Head of caudate nucleus (tissue), 42 donors: ENCODE data around the gene APOE.
"Not testable (repeated sequence)": the region's sequence is repeated elsewhere in the genome, so short reads cannot be mapped to it uniquely, and the experiment has no call there.

Experiments used
- DNase-seq, 42 donors: peaks; one replicate each; pipeline versions ENCODE4 v3.0.0 to v3.0.0-alpha.2; 2020 to 2021; ENCODE audit warnings: mixed read lengths in 7 of 42
- intact Hi-C: fragments of 100-400 bp; cut with DNase I; formaldehyde crosslinking; loops from one replicate; pipeline ENCODE4 v1.15.0; 2022

The APOE gene

GRCh38 chr19:44903602-44904425 lies 1.8 kb upstream of the APOE start:
- intact Hi-C loops: loop anchor here (5.0 to 10.0 kb wide), 2 partner anchors 48 to 151 kb away; no protein-coding TSS in a partner anchor
- DNase-seq: peak; percentile 51 to 94 (median 84)

DNA sequence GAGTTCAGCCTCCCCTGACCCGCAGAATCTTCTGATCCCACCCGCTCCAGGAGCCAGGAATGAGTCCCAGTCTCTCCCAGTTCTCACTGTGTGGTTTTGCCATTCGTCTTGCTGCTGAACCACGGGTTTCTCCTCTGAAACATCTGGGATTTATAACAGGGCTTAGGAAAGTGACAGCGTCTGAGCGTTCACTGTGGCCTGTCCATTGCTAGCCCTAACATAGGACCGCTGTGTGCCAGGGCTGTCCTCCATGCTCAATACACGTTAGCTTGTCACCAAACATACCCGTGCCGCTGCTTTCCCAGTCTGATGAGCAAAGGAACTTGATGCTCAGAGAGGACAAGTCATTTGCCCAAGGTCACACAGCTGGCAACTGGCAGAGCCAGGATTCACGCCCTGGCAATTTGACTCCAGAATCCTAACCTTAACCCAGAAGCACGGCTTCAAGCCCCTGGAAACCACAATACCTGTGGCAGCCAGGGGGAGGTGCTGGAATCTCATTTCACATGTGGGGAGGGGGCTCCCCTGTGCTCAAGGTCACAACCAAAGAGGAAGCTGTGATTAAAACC lies 1.1 kb upstream of the APOE start:
- intact Hi-C loops: loop anchor here (5.0 to 10.0 kb wide), 2 partner anchors 48 to 150 kb away; no protein-coding TSS in a partner anchor
- DNase-seq: no peak

- intact Hi-C loops: loop anchor here (10.0 kb wide), 1 partner anchor 147 kb away; no protein-coding TSS in a partner anchor
- no peak for DNase-seq
Measured at GRCh38 chr19:44907613-44908012, 2.0 kb downstream of the APOE start.

- no peak for DNase-seq
- intact Hi-C loops: loop anchor here (10.0 kb wide), 1 partner anchor 147 kb away; no protein-coding TSS in a partner anchor
Measured at GRCh38 chr19:44908074-44908835, 2.7 kb downstream of the APOE start.

- no peak for DNase-seq
- intact Hi-C loops: loop anchor here (10.0 kb wide), 1 partner anchor 146 kb away; no protein-coding TSS in a partner anchor
Measured at GRCh38 chr19:44908836-44909261, 3.3 kb downstream of the APOE start.

DNA sequence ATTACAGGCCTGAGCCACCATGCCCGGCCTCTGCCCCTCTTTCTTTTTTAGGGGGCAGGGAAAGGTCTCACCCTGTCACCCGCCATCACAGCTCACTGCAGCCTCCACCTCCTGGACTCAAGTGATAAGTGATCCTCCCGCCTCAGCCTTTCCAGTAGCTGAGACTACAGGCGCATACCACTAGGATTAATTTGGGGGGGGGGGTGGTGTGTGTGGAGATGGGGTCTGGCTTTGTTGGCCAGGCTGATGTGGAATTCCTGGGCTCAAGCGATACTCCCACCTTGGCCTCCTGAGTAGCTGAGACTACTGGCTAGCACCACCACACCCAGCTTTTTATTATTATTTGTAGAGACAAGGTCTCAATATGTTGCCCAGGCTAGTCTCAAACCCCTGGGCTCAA lies 4.2 kb downstream of the APOE start:
- DNase-seq: no peak
- intact Hi-C loops: loop anchor here (10.0 kb wide), 1 partner anchor 145 kb away; no protein-coding TSS in a partner anchor

DNA sequence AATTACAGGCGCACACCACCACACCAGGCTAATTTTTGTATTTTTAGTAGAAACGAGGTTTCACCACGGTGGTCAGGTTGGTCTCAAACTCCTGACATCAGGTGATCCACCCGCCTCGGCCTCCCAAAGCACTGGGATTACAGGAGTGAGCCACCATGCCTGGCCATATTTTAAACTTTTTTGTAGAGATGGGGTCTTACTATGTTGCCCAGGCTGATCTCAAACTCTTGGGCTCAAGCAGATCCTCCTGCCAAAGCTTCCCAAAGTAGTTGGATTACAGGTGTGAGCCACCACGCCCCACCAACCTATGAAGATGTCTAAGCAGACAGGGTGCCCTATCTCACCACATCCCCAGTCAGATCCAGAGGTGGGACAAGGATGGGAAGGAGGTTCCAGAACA lies 6.3 kb downstream of the APOE start:
- intact Hi-C loops: not testable (repeated sequence)

DNA sequence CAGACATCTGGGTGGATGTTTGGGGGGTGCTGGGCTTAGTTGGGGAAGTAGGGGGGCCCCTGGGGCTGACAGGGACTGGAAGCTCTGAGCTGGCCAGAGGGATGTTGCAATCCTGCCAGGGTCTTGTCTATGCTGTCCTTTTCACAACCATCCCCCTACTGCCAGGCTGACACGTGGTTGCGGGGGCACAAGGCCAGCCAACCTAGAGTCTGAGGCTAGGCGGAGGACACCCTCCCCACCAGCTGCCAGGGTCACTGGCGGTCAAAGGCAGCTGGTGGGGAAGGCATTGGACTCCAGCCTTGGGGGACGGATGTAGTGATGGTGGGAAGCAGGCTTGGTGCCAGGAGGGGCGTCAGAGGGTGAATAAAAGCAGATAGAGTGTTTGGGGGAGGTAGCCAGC lies 7.3 kb downstream of the APOE start:
- peak; percentile 78 to 96 (median 90) for DNase-seq
- intact Hi-C loops: no loop called here

More for the DNA sequence above, 6.3 kb downstream of the APOE start:
- not testable (repeated sequence) for DNase-seq

DNA sequence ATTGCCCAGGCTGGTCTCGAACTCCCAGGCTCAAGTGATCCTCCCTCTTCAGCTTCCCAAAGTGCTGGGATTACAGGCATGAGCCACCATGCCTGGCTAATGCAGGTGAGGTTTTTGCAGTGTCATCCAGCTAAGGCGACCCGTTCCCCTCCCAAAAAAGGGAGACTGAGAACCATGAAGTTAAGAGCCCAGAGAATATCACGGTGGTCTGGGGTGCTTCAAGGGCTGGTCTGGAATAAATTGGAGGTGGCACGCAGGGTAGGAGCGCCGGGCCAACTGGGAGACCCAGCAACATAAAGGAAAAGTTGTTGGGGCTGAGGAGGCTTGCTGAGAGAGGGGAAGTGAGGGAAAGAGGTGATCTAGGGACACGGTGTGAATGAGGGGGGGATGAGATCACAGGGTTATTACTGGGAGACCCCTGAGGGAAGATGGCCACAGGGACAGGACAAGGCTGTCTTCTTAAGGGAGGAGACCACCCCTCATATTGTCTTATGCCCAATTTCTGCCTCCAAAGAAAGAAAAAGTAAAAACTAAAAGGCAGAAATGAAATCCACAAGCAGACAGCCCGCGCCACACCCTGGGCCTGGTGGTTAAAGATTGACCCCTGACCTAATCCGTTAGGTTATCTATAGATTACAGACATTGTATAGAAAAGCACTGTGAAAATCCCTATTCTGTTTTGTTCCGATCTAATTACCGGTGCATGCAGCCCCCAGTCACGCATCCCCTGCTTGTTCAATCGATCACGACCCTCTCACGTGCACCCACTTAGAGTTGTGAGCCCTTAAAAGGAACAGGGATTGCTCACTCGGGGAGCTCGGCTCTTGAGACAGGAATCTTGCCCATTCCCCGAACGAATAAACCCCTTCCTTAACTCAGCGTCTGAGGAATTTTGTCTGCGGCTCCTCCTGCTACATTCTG lies 8.2 kb downstream of the APOE start:
- DNase-seq: peak in 1 of 42 donors; percentile 53
- intact Hi-C loops: not testable (repeated sequence)

DNA sequence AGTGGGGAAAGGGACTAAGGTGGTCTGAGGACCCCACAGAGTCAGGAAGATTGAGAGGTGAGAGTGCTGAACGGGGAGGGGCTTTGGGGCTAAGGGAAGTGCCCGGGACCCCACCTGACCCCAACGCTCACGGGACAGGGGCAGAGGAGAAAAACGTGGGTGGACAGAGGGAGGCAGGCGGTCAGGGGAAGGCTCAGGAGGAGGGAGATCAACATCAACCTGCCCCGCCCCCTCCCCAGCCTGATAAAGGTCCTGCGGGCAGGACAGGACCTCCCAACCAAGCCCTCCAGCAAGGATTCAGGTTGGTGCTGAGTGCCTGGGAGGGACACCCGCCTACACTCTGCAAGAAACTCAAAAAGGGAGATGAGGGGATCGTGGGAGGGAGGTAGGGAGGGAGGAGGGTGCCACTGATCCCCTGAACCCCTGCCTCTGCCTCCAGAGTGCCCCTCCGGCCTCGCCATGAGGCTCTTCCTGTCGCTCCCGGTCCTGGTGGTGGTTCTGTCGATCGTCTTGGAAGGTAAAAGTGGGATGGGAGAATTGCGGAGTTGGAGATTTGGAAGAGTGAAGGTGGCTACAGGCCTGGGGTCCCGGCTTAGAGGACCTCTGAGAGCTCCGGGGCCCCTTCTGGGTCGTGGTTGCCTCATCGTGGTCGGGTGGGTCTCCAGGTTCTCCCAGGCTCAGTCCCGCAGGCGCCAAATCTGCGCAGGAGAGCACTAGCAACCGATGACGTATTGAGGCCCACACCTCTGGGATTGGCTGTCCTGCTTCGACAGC lies 9.0 kb downstream of the APOE start, which contains the start of gene APOC1:
Gene APOC1, plus strand, starts transcription at position 176 of the 774 bp plus-strand sequence. Its CDS starts 284 bp downstream, at position 460.
- intact Hi-C loops: not testable (repeated sequence)
- peak; percentile 77 to 95 (median 87) for DNase-seq

- intact Hi-C loops: no loop called here
- no peak for DNase-seq
Measured at GRCh38 chr19:44924243-44924725, 18.7 kb downstream of the APOE start.

GRCh38 chr19:44925114-44925891 lies 19.7 kb downstream of the APOE start:
- DNase-seq: peak; percentile 77 to 97 (median 90)
- intact Hi-C loops: no loop called here

DNA sequence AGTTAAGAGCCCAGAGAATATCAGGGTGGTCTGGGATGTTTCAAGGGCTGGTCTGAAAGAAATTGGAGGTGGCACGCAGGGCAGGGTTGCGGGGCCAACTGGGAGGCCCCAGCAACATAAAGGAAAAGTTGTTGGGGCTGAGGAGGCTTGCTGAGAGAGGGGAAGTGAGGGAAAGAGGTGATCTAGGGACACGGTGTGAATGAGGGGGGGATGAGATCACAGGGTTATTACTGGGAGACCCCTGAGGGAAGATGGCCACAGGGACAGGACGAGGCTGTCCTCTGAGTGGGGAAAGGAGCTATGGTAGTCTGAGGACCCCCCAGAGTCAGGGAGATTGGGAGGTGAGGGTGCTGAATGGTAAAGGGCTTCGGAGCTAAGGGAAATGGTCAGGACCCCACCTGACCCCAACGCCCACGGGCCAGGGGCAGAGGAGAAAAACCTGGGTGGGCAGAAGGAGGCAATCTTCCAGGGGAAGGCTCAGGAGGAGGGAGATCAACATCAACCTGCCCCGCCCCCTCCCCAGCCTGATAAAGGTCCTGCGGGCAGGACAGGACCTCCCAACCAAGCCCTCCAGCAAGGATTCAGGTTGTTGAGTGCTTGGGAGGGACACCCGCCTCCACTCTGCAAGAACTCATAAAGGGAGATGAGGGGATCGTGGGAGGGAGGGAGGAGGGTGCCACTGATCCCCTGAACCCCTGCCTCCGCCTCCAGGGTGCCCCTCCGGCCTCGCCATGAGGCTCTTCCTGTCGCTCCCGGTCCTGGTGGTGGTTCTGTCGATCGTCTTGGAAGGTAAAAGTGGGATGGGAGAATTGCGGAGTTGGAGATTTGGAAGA lies 20.9 kb downstream of the APOE start:
- intact Hi-C loops, DNase-seq: not testable (repeated sequence)

DNA sequence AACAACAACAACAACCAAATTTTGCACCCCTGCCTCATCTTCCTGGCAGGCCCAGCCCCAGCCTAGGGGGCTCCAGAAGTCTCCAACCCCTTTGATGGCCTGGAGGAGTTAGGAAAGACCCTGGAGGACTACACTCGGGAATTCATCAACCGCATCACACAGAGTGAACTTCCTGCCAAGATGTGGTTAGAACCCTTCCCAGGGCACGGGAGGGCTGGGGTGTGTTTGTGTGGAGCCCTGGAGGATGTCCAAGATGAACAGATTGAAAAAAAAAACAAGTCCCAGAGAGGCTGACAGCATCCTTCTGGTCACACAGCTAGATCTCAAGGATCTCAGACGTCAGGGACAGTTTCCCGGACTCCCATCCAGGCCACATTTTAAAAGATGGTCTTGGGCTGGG lies 22.1 kb downstream of the APOE start:
- no peak for DNase-seq
- intact Hi-C loops: no loop called here

DNA sequence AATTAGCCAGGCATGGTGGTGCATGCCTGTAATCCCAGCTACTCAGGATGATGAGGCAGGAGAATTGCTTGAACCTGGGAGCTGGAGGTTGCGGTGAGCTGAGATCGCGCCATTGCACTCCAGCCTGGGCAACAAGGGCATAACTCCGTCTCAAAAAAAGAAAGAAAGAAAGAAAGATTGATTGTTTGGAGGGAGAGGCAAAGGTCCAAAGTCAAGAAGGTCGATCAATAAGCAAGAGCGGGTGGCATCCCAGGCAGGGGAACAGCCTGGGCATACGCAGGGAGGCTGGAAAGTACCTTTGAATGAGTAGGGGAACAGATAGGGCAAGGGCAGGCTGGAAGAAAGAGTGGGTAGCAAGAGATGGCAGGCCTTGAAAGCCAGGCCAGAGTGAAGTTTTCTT lies 24.5 kb downstream of the APOE start:
- DNase-seq: no peak
- intact Hi-C loops: no loop called here

DNA sequence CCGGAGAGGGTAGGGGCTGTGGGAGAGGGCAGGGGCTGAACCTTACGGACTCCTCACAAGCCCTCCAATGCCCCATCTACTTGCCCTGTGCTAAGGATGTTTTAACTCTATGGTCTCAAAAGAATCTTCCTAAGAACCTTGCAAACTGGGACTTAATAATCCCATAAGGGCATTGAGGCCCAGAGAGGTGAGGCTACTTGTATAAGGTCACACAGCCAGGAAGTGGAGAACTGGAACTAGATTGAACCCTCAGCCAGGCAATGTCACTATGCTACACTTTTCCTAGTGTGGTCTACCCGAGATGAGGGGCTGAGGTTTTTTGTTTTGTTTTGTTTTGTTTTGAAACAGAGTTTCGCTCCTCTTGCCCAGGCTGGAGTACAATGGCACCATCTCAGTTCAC lies 25.9 kb downstream of the APOE start:
- intact Hi-C loops: no loop called here
- no peak for DNase-seq
